Naive thymus-derived CD8-positive, alpha-beta T cell (primary cell): Measurements from ENCODE around the gene CEP19. TPM values are rescaled to one million over a fixed set of nuclear protein-coding genes. Genes with fewer than 3 reads are reported as not detected.

Source experiments
- ATAC-seq, 2 donors: fragments of 150-1000 bp; cut with Tn5 transposase in 1 of 2; sonication (Bioruptor Pico), chemical (Tn5 transposase) in 1 of 2; 1 replicate in 1 of 2; 2 replicates in 1 of 2; pipeline ENCODE4 v1.10.0; 2021; ENCODE audit warnings: mild to moderate bottlenecking in 2 of 2, moderate library complexity in 2 of 2
- POLR2A ChIA-PET: fragments of 350-600 bp; sonication (Branson Sonifier 250); formaldehyde crosslinking; loops from one replicate; lab custom pipeline; 2021; ENCODE audit warnings: antibody characterized with exemption; lab: Charles Lee
- DNase-seq, 10 donors: peaks; one replicate each; pipeline versions ENCODE4 v3.0.0 to v3.0.0-alpha.2; 2020 to 2022
- H3K27ac Mint-ChIP-seq, 10 donors: one replicate each; pipeline ENCODE4 v1.8.0; 2020 to 2022; ENCODE audit warnings: mild to moderate bottlenecking in 10 of 10, mixed read lengths in 10 of 10, moderate library complexity in 4 of 10, inconsistent platforms in 1 of 10
- H3K27me3 Mint-ChIP-seq, 5 donors: one replicate each; pipeline ENCODE4 v1.8.0; 2021 to 2022; ENCODE audit warnings: mixed read lengths in 5 of 5
- H3K36me3 Mint-ChIP-seq, 3 donors: one replicate each; pipeline ENCODE4 v1.8.0; 2020 to 2022; ENCODE audit warnings: mixed read lengths in 3 of 3, mild to moderate bottlenecking in 2 of 3, inconsistent platforms in 1 of 3
- H3K4me1 Mint-ChIP-seq, 4 donors: one replicate each; pipeline ENCODE4 v1.8.0; 2021 to 2022; ENCODE audit warnings: mixed read lengths in 4 of 4
- H3K4me3 Mint-ChIP-seq, 10 donors: one replicate each; pipeline ENCODE4 v1.8.0; 2020 to 2022; ENCODE audit warnings: mild to moderate bottlenecking in 10 of 10, mixed read lengths in 10 of 10, moderate library complexity in 6 of 10, inconsistent platforms in 1 of 10
- H3K9me3 Mint-ChIP-seq, 9 donors: one replicate each; pipeline ENCODE4 v1.8.0; 2020 to 2022; ENCODE audit warnings: mixed read lengths in 9 of 9, mild to moderate bottlenecking in 3 of 9, inconsistent platforms in 1 of 9, moderate library complexity in 1 of 9
- polyA plus RNA-seq, 3 donors: library from polyadenylated mRNA; unstranded; fragments of 300-500 nt; fragmentation: Illumina TruSeq; gene quantifications; one replicate each; pipeline ENCODE4 v1.2.3, GENCODE V29; 2021
- total RNA-seq, 8 experiments: library from RNA in 2 of 8; stranded (reverse) in 2 of 8; gene quantifications; one replicate each; pipeline ENCODE4 v1.2.3 and lab custom pipeline; 2021 to 2026

Gene CEP19
- total and polyA plus RNA-seq, 5 experiments from 2014 or later: 4.4 to 6.9 (median 4.6) TPM

DNA sequence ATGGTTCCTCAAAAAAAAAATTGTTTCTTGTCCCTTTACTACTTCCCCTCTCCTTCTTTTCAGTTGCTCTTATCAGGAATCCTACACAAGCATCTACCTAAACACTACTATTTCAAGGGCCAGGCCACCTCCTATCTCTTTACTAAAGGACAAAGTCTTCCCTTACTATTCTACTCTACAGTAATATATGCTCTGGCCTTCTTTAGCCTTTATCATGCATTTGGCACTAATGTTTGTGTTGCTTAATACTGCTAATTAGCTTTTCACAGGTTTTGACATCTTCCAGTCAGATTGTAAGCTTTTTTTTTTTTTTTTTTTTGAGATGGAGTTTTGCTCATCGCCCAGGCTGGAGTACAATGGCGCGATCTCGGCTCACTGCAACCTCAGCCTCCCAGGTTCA lies 5.3 kb downstream of the CEP19 start:
- H3K36me3 Mint-ChIP-seq: peaks cover 0 to 4% (median 0%) of the 10 kb centered on the region in 3 donors
- H3K4me1 Mint-ChIP-seq: peaks cover 9 to 19% (median 16%) of the 10 kb centered on the region in 4 donors
- H3K27ac Mint-ChIP-seq: peak overlapping the region in 1 of 10 donors; percentile 49

DNA sequence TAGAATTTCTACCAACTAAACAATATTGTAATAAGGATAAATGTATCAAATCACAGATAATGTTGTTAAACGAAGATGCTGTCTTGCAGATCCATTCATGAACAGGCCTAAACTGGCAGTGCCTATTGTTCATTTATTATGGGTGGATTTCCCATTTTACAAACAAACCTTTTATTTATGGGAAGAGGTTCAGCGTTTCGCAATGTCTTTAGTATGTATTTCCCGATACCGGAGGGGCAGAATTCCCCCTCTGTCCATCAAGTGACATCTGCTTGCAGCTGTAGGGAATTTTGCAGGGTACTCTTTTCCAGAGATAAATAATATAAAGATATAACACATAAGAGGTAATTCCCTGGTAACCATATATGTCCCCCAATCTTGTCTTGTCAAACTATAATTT lies 5.7 kb downstream of the CEP19 start:
- Mint-ChIP-seq H3K9me3 (no peaks in the 10 kb centered on the region), H3K36me3 (peaks cover 0 to 4% (median 0%) of the 10 kb centered on the region in 3 donors), H3K4me1 (peaks cover 5 to 15% (median 12%) of the 10 kb centered on the region in 4 donors), H3K27ac (peak overlapping the region in 1 of 10 donors; percentile 49), H3K4me3 (no peak overlapping the region), H3K27me3 (no peaks in the 10 kb centered on the region)
- no peak for ATAC-seq
- POLR2A ChIA-PET: no interaction called here
- DNase-seq: no peak

More for the DNA sequence above, 5.3 kb downstream of the CEP19 start:
- no peak for DNase-seq
- Mint-ChIP-seq H3K4me3 (no peak overlapping the region), H3K27me3 (no peaks in the 10 kb centered on the region), H3K9me3 (no peaks in the 10 kb centered on the region)
- POLR2A ChIA-PET: interaction anchor here (0.6 kb wide), 1 partner anchor 35 kb away, joined by 12 read pairs; no protein-coding TSS in a partner anchor
- no peak for ATAC-seq

- Mint-ChIP-seq H3K36me3 (no peaks in the 10 kb centered on the region), H3K4me3 (no peak overlapping the region), H3K27ac (no peak overlapping the region), H3K27me3 (no peaks in the 10 kb centered on the region), H3K9me3 (no peaks in the 10 kb centered on the region), H3K4me1 (peaks cover under 1 to 8% (median 1%) of the 10 kb centered on the region in 4 donors)
- DNase-seq: no peak
- POLR2A ChIA-PET: no interaction called here
- no peak for ATAC-seq
Measured at GRCh38 chr3:196700801-196701200, 11.2 kb downstream of the CEP19 start.

DNA sequence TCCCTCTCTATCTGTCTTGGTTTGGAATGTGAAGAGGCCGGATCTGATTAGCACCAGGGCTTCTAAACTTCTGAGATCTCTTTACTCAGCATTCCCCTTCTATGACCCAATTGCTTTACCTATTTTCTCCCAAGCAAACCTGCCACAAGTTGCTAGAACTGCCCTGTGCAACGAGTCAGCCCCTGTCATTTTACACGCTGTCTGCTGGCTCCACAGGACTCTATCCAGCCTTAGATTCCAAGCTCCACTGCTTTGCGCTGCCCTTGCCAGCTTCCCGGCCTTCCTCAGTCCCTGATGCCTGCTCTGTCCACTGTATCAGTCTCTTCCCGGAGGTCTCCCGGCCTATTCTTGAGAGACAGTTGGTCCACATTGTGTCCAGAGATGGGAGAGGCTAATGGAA lies 12.3 kb downstream of the CEP19 start:
- POLR2A ChIA-PET: no interaction called here
- Mint-ChIP-seq H3K36me3 (no peaks in the 10 kb centered on the region), H3K27me3 (no peaks in the 10 kb centered on the region), H3K27ac (peak overlapping the region in 1 of 10 donors; percentile 25), H3K9me3 (no peaks in the 10 kb centered on the region), H3K4me1 (peaks cover 2 to 11% (median 5%) of the 10 kb centered on the region in 4 donors), H3K4me3 (no peak overlapping the region)
- DNase-seq: no peak
- ATAC-seq: no peak

GRCh38 chr3:196697270-196697669 lies 14.8 kb downstream of the CEP19 start:
- H3K4me1 Mint-ChIP-seq: peaks cover 0 to 15% (median 6%) of the 10 kb centered on the region in 4 donors
- no peaks in the 10 kb centered on the region for H3K27me3 Mint-ChIP-seq
- ATAC-seq: no peak
- H3K27ac Mint-ChIP-seq: no peak overlapping the region
- no peaks in the 10 kb centered on the region for H3K9me3 Mint-ChIP-seq
- no peaks in the 10 kb centered on the region for H3K36me3 Mint-ChIP-seq
- POLR2A ChIA-PET: no interaction called here
- no peak overlapping the region for H3K4me3 Mint-ChIP-seq
- no peak for DNase-seq

DNA sequence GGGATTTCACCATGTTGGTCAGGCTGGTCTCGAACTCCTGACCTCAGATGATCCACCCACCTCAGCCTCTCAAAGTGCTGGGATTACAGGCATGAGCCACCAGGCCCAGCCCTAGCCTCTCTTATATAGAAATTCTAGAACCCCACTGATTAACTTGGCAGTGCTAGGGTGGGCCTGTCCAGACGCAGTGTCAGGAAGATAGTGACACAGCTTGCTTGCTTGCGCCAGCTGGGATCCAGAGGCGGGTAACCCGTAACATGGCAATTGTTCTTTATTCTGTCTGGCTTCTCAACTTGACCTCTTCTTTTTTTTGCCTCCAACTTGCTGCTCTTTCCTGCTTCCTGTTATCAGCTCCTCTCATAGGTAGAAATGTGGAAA lies 16.2 kb downstream of the CEP19 start:
- Mint-ChIP-seq H3K27ac (peak overlapping the region in 6 of 10 donors; percentile 52 to 79 (median 76)), H3K4me1 (peaks cover 0 to 15% (median 6%) of the 10 kb centered on the region in 4 donors), H3K27me3 (no peaks in the 10 kb centered on the region), H3K36me3 (no peaks in the 10 kb centered on the region), H3K9me3 (no peaks in the 10 kb centered on the region), H3K4me3 (no peak overlapping the region)
- POLR2A ChIA-PET: no interaction called here
- ATAC-seq (no peak), DNase-seq (no peak)

DNA sequence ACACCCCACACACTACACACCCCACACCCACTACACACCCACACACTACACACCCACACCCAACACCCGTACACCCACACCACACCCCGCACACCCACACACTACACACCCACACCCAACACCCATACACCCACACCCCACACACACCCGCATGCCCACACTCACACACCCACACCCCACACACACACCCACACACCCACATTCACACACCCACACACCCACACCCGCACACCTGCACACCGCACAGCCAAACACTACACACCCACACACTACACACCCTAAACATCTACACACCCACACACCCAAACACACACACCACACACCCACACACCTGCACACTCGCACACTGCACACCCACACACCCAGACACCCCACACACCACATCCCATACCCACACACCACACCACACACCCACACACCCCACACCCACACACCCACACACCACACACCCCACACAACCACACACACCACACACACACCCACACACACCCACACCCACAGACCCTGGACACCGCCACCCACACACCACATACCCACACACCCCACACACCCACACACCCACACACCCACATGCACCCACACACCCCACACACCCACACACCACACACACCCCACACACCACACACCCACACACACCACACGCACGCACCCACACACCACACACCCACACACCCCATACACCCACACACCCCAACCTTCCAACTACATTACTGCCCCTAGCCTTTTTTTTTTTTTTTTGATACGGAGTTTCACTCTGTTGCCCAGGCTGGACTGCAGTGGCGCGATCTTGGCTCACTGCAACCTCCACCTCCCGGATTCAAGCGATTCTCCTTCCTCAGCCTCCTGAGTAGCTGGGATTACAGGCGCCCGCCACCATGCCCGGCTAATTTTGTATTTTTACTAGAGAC lies 16.9 kb downstream of the CEP19 start:
- Mint-ChIP-seq H3K36me3 (no peaks in the 10 kb centered on the region), H3K4me3 (no peak overlapping the region), H3K9me3 (no peaks in the 10 kb centered on the region), H3K4me1 (peaks cover 0 to 15% (median 6%) of the 10 kb centered on the region in 4 donors), H3K27ac (peak overlapping the region in 6 of 10 donors; percentile 52 to 79 (median 76)), H3K27me3 (no peaks in the 10 kb centered on the region)
- ATAC-seq: peak in 1 of 2 donors; percentile 20
- DNase-seq: peak in 1 of 10 donors; percentile 20
- POLR2A ChIA-PET: no interaction called here

DNA sequence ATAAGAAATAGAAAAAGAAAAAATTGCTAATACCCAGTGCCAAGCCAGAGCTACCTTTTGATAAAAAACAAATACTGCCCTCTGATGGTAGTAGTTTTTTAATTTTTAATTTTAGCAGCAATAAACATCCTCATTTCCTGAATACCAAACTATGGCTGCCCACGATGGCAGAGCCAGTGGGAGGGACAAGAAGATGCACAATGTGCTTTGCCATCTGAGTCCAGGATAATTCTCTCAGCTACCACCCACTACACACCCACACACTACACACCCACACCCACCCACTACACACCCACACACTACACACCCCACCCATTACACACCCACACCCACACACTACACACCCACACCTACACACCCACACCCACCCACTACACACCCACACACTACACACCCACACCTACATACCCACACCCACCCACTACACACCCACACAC lies 17.8 kb downstream of the CEP19 start:
- no peak overlapping the region for H3K4me3 Mint-ChIP-seq
- H3K27ac Mint-ChIP-seq: peak overlapping the region in 2 of 10 donors; percentile 41 to 52
- H3K9me3 Mint-ChIP-seq: no peaks in the 10 kb centered on the region
- POLR2A ChIA-PET: interaction anchor here (0.5 to 1.2 kb wide), 2 partner anchors 9 to 45 kb away, joined by 4 read pairs; partner anchors contain the start of gene PAK2
- peak in 3 of 10 donors; percentile 25 to 34 (median 33) for DNase-seq
- peak; percentile 71 to 76 for ATAC-seq
- H3K36me3 Mint-ChIP-seq: no peaks in the 10 kb centered on the region
- no peaks in the 10 kb centered on the region for H3K27me3 Mint-ChIP-seq
- peaks cover 0 to 15% (median 6%) of the 10 kb centered on the region in 4 donors for H3K4me1 Mint-ChIP-seq

GRCh38 chr3:196691386-196691785 lies 20.7 kb downstream of the CEP19 start:
- POLR2A ChIA-PET: interaction anchor here (1.0 kb wide), 1 partner anchor 59 kb away, joined by 3 read pairs; no protein-coding TSS in a partner anchor

DNA sequence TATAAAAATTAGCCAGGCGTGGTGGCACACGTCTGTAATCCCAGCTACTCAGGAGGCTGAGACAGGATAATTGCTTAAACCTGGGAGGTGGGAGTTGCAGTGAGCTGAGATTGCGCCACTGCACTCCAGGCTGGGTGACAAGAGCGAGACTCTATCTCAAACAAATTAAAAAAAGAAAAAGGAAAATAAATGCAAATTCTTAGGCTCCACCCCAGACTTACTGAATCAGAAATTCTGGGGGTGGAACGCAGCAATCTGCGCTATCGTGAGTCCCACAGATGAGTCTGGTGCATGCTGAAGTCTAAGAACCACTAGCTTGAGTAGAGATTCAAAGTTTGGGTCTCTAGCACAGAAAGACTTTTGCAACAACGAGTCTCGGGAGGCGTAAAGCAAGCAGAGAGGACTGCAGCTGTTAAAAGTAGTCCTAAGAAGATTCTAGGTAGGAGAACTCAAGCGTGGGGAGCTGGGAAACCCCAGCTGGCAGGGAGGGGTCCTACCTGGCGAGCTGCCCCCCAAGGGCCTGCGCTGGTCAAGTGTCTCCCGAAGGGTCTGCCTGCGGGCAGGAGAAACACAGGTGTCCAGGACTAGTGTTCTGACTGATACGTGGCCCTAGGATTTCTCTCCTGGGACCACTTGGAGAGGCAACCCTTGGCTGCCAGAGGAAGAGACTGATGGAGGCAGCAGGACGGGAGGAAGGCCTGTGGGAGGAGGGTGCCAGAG lies 21.9 kb downstream of the CEP19 start:
- H3K36me3 Mint-ChIP-seq: no peaks in the 10 kb centered on the region
- peak overlapping the region in 1 of 10 donors; percentile 58 for H3K4me3 Mint-ChIP-seq
- H3K27ac Mint-ChIP-seq: no peak overlapping the region
- H3K4me1 Mint-ChIP-seq: peaks cover under 1 to 19% (median 6%) of the 10 kb centered on the region in 4 donors
- POLR2A ChIA-PET: interaction anchor here (0.7 to 1.6 kb wide), 2 partner anchors 78 to 80 kb away, joined by 3 to 4 read pairs; no protein-coding TSS in a partner anchor
- DNase-seq: no peak
- no peaks in the 10 kb centered on the region for H3K27me3 Mint-ChIP-seq
- no peaks in the 10 kb centered on the region for H3K9me3 Mint-ChIP-seq
- ATAC-seq: no peak

More at GRCh38 chr3:196691386-196691785, 20.7 kb downstream of the CEP19 start:
- peak overlapping the region in 1 of 10 donors; percentile 53 for H3K4me3 Mint-ChIP-seq
- H3K27me3 Mint-ChIP-seq: no peaks in the 10 kb centered on the region
- H3K4me1 Mint-ChIP-seq: peaks cover 0 to 22% (median 6%) of the 10 kb centered on the region in 4 donors
- no peaks in the 10 kb centered on the region for H3K9me3 Mint-ChIP-seq
- ATAC-seq: no peak
- H3K27ac Mint-ChIP-seq: peak overlapping the region in 1 of 10 donors; percentile 51
- DNase-seq: no peak
- no peaks in the 10 kb centered on the region for H3K36me3 Mint-ChIP-seq

GRCh38 chr3:196688349-196688748 lies 23.7 kb downstream of the CEP19 start:
- peak overlapping the region in 3 of 10 donors; percentile 17 to 35 (median 29) for H3K27ac Mint-ChIP-seq
- no peaks in the 10 kb centered on the region for H3K27me3 Mint-ChIP-seq
- no peaks in the 10 kb centered on the region for H3K36me3 Mint-ChIP-seq
- no peak for ATAC-seq
- no peak for DNase-seq
- peak overlapping the region in 1 of 10 donors; percentile 39 for H3K4me3 Mint-ChIP-seq
- H3K9me3 Mint-ChIP-seq: no peaks in the 10 kb centered on the region
- H3K4me1 Mint-ChIP-seq: peaks cover 3 to 28% (median 15%) of the 10 kb centered on the region in 4 donors
- POLR2A ChIA-PET: interaction anchor here (0.6 to 1.3 kb wide), 3 partner anchors 90 to 179 kb away, joined by 3 to 7 read pairs (median 3); partner anchors contain the start of gene SENP5

GRCh38 chr3:196686436-196686835 lies 25.6 kb downstream of the CEP19 start:
- peak overlapping the region in 7 of 10 donors; percentile 1 to 24 (median 5) for H3K27ac Mint-ChIP-seq

More at GRCh38 chr3:196686436-196686835, 25.6 kb downstream of the CEP19 start:
- peaks cover 0 to 4% (median 0%) of the 10 kb centered on the region in 9 donors for H3K9me3 Mint-ChIP-seq
- H3K36me3 Mint-ChIP-seq: peaks cover 0 to 6% (median 0%) of the 10 kb centered on the region in 3 donors
- ATAC-seq (no peak), DNase-seq (no peak)
- POLR2A ChIA-PET: interaction anchor here (0.9 kb wide), 1 partner anchor 78 kb away, joined by 3 read pairs; no protein-coding TSS in a partner anchor
- H3K4me1 Mint-ChIP-seq: peaks cover 3 to 28% (median 15%) of the 10 kb centered on the region in 4 donors
- H3K4me3 Mint-ChIP-seq: no peak overlapping the region
- no peaks in the 10 kb centered on the region for H3K27me3 Mint-ChIP-seq
